Spleen (tissue), 7 donors: ENCODE measurements around the gene LPIN3.

Experiments
- CTCF ChIP-seq, 11 experiments: fragments of 200-600 bp in 7 of 11; fragments of 450-650 bp in 4 of 11; sonication (generic) in 4 of 11; IDR thresholded peaks in 8 of 11; conservative IDR thresholded peaks in 3 of 11; 1 replicate in 7 of 11; 2 replicates in 4 of 11; pipeline versions ENCODE4 v1.4.0 to v1.8.0; 2016 to 2021; ENCODE audit warnings: antibody characterized with exemption in 11 of 11, inconsistent platforms in 4 of 11, mild to moderate bottlenecking in 1 of 11
- POLR2AphosphoS5 ChIP-seq, 3 donors: sonication (generic); formaldehyde crosslinking; IDR thresholded peaks; one replicate each; pipeline ENCODE4 v1.5.1; 2017; ENCODE audit warnings: antibody characterized with exemption in 3 of 3
- donor health status: DM: no; HTN: no; CAD: no; lungs with moderate emphysema.
- donor health status: DM: no; HTN: no; CAD: no.
- donor health status: DM: no; HTN: no; CAD: no.

- TF ChIP-seq CTCF (IDR thresholded peaks at IDR 0.05 in 8 of 11, conservative IDR thresholded peaks at IDR 0.05 in 3 of 11), result no peak
- TF ChIP-seq POLR2AphosphoS5 (IDR thresholded peaks at IDR 0.05), result no peak
Observed at GRCh38 chr20:41349266-41349665, 8.6 kb downstream of the LPIN3 start.
